ENCODE data around the gene TGM2.

DNA sequence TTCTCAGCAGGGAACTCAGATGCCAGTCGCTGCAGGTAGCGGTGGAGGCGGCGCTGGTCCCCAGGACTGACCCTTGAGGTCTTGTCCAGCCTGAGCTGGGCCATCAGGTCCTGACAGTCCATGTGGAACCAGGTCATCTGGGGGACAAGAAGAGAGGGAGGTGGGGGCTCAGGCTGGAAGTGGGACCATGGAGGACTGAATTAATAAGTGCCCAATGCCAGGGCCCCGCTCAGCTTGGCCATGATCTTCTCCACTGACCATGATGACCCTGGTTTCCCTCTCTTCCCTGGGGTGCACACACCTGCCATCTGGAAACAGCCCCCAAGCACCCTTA, 48.5 kb upstream of the TGM2 start:
- TF ChIP-seq, protein P1, sequence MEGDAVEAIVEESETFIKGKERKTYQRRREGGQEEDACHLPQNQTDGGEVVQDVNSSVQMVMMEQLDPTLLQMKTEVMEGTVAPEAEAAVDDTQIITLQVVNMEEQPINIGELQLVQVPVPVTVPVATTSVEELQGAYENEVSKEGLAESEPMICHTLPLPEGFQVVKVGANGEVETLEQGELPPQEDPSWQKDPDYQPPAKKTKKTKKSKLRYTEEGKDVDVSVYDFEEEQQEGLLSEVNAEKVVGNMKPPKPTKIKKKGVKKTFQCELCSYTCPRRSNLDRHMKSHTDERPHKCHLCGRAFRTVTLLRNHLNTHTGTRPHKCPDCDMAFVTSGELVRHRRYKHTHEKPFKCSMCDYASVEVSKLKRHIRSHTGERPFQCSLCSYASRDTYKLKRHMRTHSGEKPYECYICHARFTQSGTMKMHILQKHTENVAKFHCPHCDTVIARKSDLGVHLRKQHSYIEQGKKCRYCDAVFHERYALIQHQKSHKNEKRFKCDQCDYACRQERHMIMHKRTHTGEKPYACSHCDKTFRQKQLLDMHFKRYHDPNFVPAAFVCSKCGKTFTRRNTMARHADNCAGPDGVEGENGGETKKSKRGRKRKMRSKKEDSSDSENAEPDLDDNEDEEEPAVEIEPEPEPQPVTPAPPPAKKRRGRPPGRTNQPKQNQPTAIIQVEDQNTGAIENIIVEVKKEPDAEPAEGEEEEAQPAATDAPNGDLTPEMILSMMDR (IDR thresholded peaks at IDR 0.05; ENCODE audit: low read depth, low read length): no peak
- no peak for TF ChIP-seq EZH2phosphoT487 (IDR thresholded peaks at IDR 0.05; ENCODE audit: low read depth)
